GM06990 (cell line): ENCODE data around the gene GZMH.
A peak's percentile ranks its signal among the peaks of the same experiment; 100 is the strongest.
"Not testable (repeated sequence)": the region's sequence is repeated elsewhere in the genome, so short reads cannot be mapped to it uniquely, and the experiment has no call there.

Experiments used
- DNase-seq: peaks from one replicate; pipeline ENCODE4 v3.0.0-alpha.2; 2011; ENCODE audit not compliant: insufficient read length; ENCODE audit errors: extremely low read depth
- H3K27me3 ChIP-seq: replicated peaks from 2 replicates; pipeline ENCODE4 v1.6.0; 2011; ENCODE audit warnings: low read length; ENCODE audit not compliant: control insufficient read depth, insufficient read depth
- H3K36me3 ChIP-seq: 2 replicates; pipeline ENCODE4 v1.5.1; 2011; ENCODE audit warnings: low read length; ENCODE audit not compliant: control insufficient read depth, insufficient read depth
- H3K4me3 ChIP-seq: replicated peaks from 2 replicates; pipeline ENCODE4 v1.5.1; 2011; ENCODE audit warnings: low read depth, mild to moderate bottlenecking, control low read depth, low read length
- TF ChIP-seq, protein P1 (sequence below): IDR thresholded peaks from 2 replicates; pipeline ENCODE4 v1.5.1; 2011; ENCODE audit warnings: low read length, control low read depth, mild to moderate bottlenecking, inconsistent platforms; ENCODE audit not compliant: insufficient read depth, poor library complexity, severe bottlenecking

Gene GZMH

DNA sequence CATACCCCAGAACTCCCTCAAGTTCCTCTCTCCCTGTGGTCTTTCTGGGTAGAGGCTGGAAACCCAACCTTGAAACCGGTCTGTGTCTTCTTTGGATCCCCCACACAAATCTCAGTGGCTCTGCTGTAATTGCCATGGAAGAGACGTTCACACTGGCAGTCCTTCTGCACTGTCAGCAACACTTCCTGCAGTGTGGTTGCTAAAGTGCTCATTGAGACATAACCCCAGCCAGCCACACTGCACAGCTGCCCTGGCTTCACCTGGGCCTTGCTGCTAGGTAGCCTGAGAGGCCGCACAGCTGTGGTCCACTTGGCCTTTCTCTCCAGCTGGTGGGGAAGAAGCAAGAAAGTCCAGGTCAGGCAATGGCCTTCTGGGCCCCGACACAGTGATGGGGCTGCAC, 2.4 kb downstream of the GZMH start:
- no peak for DNase-seq
- no peaks in the 10 kb centered on the region for H3K27me3 ChIP-seq
- H3K4me3 ChIP-seq: no peak overlapping the region
- TF ChIP-seq, protein P1, sequence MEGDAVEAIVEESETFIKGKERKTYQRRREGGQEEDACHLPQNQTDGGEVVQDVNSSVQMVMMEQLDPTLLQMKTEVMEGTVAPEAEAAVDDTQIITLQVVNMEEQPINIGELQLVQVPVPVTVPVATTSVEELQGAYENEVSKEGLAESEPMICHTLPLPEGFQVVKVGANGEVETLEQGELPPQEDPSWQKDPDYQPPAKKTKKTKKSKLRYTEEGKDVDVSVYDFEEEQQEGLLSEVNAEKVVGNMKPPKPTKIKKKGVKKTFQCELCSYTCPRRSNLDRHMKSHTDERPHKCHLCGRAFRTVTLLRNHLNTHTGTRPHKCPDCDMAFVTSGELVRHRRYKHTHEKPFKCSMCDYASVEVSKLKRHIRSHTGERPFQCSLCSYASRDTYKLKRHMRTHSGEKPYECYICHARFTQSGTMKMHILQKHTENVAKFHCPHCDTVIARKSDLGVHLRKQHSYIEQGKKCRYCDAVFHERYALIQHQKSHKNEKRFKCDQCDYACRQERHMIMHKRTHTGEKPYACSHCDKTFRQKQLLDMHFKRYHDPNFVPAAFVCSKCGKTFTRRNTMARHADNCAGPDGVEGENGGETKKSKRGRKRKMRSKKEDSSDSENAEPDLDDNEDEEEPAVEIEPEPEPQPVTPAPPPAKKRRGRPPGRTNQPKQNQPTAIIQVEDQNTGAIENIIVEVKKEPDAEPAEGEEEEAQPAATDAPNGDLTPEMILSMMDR: no peak
- no peaks in the 10 kb centered on the region for H3K36me3 ChIP-seq

DNA sequence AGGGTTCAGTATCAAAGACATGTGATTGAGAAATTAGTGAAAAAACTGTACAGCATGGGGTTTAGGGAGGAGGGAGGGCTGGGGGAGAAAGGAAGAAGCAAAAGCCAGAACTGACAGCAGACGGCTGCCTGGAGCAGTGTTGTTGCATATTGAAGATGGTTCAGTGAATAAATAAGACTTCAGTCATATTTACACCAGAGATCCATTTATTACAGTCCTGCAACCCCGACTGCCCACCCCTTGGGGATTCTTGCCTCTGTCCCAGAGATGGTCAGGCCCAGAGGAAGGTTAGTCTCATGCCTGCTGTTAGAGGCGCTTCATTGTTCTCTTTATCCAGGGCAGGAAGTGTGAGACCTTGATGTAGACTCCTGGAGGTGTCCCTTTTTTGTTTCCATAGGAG, 3.2 kb downstream of the GZMH start:
- Histone ChIP-seq H3K4me3 (no peak overlapping the region), H3K36me3 (no peaks in the 10 kb centered on the region), H3K27me3 (no peaks in the 10 kb centered on the region)
- no peak for DNase-seq
- TF ChIP-seq, protein P1: no peak

GRCh38 chr14:24605435-24606190, 3.9 kb downstream of the GZMH start:
- Histone ChIP-seq H3K36me3 (no peaks in the 10 kb centered on the region), H3K4me3 (no peak overlapping the region), H3K27me3 (no peaks in the 10 kb centered on the region)
- DNase-seq: peak; percentile 53
- TF ChIP-seq, protein P1: peak; percentile 99

DNA sequence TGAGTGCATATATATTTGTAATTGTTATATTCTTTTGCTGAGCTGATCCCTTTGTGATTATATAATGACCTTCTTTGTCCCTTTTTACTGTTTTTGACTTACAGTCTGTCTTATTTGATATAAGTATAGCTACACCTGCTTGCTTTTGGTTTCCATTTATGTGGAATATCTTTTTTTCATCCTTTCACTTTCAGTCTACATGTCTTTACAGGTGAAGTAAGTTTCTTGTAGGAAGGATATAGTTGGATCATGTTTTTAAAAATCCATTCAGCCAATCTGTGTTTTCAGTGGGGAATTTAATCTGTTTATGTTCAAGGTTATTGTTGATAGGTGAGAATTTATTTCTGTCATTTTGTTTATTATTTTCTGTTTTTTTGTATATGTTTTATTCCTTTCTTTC, 12.1 kb downstream of the GZMH start:
- TF ChIP-seq, protein P1: no peak
- no peaks in the 10 kb centered on the region for H3K27me3 ChIP-seq
- H3K36me3 ChIP-seq: no peaks in the 10 kb centered on the region
- DNase-seq: no peak
- no peak overlapping the region for H3K4me3 ChIP-seq

GRCh38 chr14:24595073-24595808, 14.2 kb downstream of the GZMH start:
- Histone ChIP-seq H3K36me3 (no peaks in the 10 kb centered on the region), H3K4me3 (no peak overlapping the region)
- no peak for DNase-seq

DNA sequence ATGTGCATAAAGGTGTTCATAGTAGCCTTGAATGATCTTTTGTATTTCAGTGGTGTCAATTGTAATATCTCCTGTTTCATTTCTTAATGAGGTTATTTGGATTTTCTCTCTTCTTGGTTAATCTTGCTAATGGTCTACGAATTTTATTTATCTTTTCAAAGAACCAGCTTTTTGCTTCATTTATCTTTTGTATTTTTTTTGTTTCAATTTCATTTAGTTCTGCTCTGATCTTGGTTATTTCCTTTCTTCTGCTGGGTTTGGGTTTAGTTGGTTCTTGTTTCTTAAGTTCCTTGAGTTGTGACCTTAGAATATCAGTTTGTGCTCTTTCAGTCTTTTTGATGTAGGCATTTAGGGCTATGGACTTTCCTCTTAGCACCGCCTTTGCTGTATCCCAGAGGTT, 18.5 kb downstream of the GZMH start:
- H3K27me3 ChIP-seq, DNase-seq, H3K4me3 ChIP-seq, H3K36me3 ChIP-seq: not testable (repeated sequence)

More at GRCh38 chr14:24595073-24595808, 14.2 kb downstream of the GZMH start:
- TF ChIP-seq, protein P1: no peak
- no peaks in the 10 kb centered on the region for H3K27me3 ChIP-seq

DNA sequence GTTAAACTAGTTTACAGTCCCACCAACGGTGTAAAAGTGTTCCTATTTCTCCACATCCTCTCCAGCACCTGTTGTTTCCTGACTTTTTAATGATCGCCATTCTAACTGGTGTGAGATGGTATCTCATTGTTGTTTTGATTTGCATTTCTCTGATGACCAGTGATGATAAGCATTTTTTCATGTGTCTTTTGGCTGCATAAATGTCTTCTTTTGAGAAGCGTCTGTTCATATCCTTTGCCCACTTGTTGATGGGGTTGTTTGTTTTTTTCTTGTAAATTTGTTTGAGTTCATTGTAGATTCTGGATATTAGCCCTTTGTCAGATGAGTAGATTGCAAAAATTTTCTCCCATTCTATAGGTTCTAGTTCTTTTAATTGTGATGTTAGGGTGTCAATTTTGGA, 25.1 kb downstream of the GZMH start:
- not testable (repeated sequence) for H3K27me3 ChIP-seq, H3K4me3 ChIP-seq, H3K36me3 ChIP-seq, DNase-seq
